ENCODE data around the gene SEZ6L.
A peak's percentile ranks its signal among the peaks of the same experiment; 100 is the strongest.
"Not testable (repeated sequence)": the region's sequence is repeated elsewhere in the genome, so short reads cannot be mapped to it uniquely, and the experiment has no call there.

Gene SEZ6L

DNA sequence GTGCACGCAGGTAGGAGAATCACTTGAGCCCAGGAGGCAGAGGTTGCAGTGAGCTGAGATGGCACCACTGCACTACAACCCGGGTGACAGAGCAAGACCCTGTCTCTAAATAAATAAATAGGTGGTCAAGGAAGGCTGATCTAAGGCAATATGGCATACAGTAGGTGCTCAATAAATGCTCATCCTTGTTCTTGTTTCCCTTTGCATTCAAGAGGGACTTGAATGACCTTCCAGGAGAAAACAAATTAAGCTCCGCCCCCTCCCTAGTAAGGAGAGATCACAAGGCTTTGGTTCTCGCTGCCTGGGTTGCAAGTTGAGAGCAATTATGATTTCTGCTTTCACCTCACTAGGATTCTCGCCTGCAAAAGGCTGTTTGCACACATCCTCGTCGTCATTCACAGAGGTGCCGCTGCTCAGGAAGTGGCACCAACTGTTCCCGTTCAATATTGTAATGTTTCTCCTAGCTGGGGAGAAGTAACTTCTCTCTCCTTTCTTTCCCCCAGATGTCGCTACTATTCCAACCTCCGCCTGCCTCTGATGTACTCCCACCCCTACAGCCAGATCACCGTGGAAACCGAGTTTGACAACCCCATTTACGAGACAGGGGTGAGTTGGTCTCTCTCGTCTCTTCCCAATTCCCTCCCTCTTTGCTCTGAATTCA, 208.0 kb downstream of the SEZ6L start:
- no peak for DNase-seq (ENCODE audit: low read depth in 1 of 2, low spot score in 1 of 2)

DNA sequence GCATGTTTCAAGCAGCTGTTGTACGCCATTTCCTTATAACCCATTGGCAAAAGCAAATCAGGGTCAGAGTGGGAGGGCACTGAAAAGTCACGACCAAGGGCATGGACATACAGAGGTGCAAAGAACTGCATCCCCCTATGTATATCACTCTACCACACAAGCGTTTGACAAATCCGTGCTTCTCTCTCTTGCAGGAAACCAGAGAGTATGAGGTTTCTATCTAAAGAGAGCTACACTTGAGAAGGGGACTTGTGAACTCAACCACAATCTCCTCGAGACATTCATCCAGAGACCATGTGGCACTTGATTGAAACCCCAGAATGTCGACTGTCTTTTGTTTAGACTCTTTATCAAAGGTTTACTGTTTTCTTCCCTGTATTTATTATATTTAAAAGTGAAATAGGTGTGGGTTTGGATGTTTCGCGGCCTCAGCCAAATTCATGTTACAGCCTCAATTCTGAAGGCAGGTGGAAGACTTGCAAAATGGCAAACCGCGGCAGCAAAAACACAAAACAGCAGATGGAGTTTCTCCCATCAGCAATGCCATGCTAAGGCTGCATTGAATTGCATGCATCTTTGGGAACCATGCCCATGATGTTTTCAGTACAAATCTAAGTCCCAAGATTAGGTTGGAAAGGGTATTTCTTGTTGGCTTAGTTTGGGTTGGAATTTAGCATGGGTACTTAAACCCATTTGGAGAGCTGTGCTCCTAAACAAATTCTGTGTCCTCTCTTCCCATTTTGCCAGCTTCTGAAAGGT, 211.0 kb downstream of the SEZ6L start:
- DNase-seq (ENCODE audit: low read depth in 1 of 2, low spot score in 1 of 2) = no peak

DNA sequence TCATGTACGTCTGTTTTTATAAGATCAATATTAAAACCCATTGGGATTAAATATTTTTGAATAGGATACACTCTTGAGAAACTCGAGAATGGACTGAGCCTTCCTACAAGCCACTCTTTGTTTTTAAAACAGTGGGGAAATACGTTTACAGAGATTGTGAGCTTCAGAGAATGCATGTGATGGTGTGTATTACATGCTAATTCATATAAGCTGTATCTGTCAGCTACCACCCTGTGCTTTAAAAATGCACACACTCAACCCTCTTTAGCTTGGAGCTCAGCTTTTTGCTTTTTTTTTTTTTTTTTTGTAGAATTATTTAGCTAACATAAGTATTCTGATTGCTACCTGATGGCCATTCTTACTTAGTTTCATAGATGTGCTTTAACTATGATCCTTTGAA, 213.5 kb downstream of the SEZ6L start:
- no peak for DNase-seq (ENCODE audit: low read depth in 1 of 2, low spot score in 1 of 2)

DNA sequence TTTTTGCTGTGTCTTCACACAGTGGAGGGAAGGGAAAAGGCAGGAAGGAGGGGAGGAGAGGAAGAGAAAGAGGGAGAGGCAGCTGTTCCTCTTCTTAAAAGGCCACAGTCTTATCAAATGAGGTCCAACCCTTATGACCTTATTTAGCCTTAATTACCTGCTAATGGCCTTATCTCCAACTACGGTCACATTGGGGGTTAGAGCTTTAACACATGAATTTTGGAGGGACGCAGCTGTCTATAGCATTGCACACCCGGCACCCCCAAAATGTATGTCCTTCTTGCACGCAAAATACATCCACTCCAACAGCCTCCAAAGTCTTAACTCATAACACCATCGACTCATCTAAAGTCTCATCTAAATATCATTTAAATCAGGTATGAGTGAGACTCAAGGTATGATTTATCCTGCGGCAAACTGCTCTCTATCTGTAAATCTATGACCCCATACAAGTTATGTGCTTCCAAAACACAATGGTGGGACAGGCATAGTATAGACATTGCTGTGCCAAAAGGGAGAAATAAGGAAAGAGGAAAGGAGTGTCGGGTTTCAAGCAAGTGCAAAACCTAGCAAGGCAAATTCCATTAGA, 214.8 kb downstream of the SEZ6L start:
- DNase-seq (ENCODE audit: low read depth in 1 of 2, low spot score in 1 of 2) = no peak

DNA sequence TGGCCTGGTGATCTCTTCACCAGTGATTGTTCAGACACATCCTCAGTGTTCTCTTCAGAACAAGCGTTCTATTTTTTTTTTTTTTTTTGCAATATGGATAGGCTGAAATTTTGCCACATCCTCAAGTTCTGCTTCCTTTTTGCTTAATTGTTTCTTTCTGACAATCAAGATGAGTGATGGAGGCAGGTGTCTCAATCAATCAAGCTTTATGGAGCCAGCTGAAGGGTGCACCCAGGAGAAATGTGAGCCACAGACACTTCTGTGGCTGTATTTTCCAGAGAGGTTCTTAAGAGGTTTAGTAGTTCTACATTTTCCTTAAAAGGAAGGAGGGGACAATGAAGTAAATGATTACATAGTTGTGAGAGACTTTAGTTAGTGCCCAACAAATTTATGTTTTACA, 215.9 kb downstream of the SEZ6L start:
- no peak for DNase-seq (ENCODE audit: low read depth in 1 of 2, low spot score in 1 of 2)

DNA sequence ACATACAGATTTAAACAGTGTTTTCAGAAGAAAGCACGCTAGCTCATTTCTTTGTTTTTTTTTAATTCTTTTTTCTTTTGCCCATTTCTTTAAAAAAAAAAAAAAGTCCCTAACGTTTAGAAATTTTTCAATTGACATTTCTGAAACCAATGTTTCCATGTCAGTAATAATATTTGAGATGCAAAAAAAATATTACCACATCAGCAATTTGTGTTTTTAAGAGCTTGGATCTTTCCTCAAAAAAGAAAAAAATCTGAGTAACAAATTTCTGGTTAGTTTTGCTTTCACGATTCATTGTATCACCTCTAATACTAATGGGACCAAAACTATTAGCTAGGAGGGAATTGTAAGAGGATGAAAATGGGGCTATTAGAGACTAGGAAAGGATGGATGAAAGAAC, 219.9 kb downstream of the SEZ6L start:
- no peak for DNase-seq (ENCODE audit: low read depth in 1 of 2, low spot score in 1 of 2)

DNA sequence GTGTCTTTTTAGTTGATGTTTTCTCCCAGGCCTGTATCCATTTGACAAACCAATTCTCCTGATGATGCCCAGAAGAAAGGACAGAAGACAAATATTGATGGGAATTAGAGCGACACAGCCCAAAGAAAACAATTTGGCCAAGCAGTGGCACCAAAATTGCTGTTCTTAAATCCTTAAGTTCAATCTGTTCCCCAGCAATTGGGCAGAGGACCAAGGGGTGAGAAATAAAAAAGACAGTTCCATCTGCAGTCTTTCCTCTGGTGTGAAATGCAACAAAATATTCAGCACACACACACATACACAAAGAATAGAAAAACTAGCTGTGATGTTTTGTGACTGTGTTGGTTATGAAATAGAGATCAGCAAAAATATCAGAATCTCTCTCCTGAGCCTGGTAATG, 221.8 kb downstream of the SEZ6L start:
- DNase-seq (ENCODE audit: low read depth in 1 of 2, low spot score in 1 of 2) = no peak

DNA sequence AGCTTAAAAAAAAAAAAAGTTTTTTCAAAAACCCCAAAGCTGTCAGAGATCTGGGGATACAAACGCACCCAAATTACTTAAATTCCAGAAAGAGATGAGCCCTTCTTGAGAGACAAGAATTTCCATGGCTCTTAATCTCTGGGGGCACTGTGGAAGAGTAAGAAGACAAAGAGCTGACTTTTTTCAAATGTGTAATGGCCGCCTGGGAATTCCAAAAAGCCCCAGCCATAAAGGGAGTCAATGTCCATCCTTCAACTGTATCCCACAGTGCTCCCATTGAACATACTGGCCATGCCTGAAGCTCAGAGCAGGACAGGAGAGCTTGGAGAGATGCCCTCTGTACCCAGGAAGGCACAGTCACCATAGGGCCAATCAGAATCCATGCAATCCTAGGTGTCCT, 222.4 kb downstream of the SEZ6L start:
- DNase-seq (ENCODE audit: low read depth in 1 of 2, low spot score in 1 of 2) = no peak

DNA sequence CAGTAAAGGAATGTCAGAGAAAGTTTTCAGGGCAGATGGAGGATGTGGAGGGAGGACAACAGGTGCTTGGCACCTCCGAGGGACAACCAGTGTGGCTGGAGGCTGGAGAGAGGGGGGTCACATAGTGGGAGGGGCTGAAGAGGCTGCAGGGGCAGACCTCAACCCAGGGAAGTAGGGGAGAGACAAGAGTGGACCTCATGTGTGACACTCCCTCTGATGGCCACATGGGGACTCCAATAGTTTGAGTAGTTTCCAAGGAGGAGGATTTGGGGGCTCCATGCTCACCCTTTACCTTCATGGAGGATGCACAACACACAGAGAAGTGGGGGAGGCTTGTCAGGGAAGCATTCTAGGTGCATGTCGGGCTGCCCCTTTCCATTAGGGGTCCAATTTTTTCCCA, 224.7 kb downstream of the SEZ6L start:
- DNase-seq (ENCODE audit: low read depth in 1 of 2, low spot score in 1 of 2) = no peak

DNA sequence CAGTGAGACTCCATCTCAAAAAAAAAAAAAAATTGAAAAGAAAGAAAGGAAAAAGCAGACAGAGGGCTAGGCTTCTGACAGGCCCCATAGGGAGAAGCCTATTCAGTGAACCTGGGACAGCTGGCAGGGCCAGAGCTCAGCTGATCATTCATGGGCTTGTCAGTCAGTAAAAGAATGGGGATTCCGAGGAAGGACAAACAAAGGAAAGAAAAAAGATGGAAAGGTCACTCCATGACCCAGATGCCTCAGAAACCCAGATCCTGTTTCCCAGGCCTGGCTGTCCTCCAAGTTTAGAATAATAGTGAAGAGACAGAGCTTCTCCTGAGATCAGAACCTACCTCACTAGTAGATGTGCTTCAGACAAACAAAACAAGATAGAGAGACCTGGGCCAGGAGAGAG, 225.5 kb downstream of the SEZ6L start:
- DNase-seq (ENCODE audit: low read depth in 1 of 2, low spot score in 1 of 2) = no peak

DNA sequence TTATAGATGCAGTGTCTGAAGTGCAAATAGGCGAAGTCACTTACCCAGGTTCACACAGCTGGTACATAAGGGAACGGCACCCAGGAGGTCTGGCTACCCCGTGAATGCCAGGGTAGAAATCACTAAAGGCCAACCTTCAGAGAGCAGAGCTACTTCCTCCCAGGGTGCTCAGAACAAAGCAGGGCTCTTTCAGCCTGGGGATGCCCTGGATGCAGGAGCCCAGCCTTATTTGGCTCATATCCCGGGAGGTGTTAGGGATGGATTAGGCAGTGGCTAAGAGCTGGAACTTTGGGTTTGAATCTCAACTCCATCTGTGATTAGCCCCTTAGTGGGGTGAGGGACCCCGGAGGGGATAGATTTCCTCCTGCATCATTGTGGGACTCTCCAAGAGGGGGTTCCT, 226.7 kb downstream of the SEZ6L start:
- DNase-seq (ENCODE audit: low read depth in 1 of 2, low spot score in 1 of 2) = no peak

DNA sequence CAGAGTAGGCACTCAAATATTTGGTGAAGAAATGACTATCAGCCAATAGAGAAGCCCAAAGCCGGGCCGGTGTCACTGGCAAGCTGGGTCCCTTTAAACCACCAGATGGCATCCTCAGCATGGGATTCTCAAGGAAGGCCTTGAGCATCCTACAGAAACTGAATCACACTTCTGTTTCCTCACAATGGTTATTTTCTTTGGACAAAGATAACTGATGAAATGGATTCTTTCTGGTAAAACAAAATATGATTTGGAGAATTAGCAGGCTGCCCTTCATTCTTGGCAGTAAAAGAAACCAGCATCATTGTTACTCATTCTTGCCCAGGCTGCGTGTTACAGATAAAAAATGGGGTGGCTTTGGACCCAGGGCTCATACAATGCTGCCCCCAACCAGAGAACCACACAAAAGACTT, 229.5 kb downstream of the SEZ6L start:
- DNase-seq (ENCODE audit: low read depth in 1 of 2, low spot score in 1 of 2) = peak; percentile 8 to 17

DNA sequence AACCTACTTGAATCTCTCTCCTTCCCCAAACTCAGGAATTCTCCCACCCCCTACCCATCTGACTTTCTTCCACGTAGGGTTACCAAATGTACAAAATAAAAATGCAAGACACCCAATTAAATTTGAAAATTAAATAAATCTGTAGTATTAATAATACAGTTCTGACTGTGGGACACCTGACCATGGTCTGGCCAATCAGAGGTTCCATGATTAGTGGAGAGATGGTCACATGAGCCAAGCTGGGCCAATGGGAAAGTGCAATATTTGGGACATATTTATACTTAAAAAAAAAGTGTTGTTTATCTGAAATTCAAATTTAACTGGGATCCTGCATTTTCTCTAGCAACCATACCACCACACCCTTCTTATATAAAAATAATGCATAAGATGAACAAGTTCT, 230.0 kb downstream of the SEZ6L start:
- DNase-seq (ENCODE audit: low read depth in 1 of 2, low spot score in 1 of 2) = no peak

DNA sequence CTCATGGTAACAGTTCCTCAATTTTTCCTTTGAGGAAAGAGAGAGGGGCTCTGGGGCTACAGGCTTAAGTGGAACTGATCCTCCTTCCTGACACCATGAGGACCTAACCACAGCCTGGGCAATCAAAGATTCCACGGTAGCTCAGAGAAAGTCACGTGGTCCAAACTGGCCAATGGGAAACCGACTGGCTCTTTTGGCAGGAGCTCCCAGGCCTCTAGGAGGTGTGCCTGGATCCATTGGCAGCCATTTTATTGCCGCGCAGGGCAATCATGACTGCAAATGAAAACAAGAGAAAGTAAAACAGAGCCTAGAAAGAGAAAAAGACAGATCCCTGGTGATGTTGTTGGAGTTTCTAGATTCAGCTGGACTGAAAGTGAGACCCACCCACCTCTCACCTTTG, 232.5 kb downstream of the SEZ6L start:
- DNase-seq (ENCODE audit: low read depth in 1 of 2, low spot score in 1 of 2) = no peak

DNA sequence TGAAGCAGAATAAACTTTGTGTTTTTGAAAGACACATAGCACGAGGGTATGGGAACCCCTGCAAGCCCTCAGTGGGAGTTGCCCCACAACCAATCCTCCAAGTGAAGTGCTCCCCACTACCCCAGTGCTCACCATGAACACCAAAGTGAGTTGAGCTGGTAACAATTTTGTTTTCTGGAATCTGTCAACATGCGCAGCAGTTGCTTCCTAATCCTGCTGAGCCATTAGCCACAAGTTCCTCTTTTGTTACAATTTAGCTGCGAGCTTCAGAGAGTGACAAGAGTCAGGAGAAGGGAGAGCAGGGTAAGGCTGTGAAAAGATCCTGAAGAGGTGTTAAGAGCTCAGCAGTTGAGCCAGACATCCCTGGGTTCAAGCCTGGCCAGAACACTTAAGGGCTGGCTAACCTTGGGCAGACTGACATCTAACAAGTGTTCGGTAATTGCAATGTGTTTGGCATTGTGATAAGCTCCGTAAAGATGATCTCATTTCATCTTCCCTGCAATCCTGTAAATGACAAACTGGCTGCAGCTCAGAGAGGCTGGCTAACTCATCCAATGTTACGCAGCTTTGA, 235.7 kb downstream of the SEZ6L start:
- no peak for DNase-seq (ENCODE audit: low read depth in 1 of 2, low spot score in 1 of 2)

DNA sequence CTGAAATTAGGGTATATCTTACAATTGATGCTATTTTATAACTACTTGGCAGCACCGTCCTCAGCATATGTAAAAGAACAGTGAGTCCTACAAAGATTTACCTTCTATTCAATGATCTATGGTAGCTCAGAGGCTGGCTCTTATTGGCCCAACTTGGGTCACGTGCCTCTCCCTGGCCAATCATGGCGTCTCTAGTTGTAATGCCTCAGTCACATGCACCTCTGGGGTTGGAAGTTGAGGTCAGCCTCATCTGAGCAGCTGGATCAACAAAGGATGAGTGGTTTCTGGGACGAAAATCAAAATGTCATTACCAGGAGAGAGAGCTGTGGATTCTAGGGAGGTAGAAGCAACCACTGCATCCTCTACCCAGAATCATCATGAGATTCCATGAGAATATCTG, 236.9 kb downstream of the SEZ6L start:
- no peak for DNase-seq (ENCODE audit: low read depth in 1 of 2, low spot score in 1 of 2)

DNA sequence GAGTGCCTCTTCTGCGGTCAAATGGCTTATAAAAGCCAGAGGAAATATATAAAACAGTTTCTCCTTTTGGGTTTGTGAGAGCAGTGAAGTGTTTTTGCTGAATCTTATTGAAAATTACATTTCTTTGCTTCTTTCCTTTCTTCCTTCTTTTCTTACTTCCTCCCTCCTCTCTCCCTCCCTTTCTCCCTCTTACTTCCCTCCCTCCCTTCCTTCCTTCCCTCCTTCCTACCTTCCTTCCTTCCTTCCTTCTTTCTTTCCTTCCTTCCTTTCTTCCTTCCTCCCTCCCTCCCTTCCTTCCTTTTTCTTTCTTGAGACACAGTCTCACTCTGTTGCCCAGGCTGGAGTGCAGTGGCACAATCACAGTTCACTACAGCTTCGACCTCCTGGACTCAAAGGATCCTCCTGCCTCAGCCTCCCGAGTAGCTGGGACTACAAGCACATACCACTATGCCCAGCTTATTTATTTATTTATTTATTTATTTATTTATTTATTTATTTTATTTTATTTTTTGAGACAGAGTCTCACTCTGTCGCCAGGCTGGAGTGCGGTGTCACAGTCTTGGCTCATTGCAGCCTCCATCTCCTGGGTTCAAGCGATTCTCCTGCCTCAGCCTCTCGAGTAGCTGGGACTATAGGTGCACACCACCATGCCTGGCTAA, 239.4 kb downstream of the SEZ6L start:
- not testable (repeated sequence) for DNase-seq (ENCODE audit: low read depth in 1 of 2, low spot score in 1 of 2)

DNA sequence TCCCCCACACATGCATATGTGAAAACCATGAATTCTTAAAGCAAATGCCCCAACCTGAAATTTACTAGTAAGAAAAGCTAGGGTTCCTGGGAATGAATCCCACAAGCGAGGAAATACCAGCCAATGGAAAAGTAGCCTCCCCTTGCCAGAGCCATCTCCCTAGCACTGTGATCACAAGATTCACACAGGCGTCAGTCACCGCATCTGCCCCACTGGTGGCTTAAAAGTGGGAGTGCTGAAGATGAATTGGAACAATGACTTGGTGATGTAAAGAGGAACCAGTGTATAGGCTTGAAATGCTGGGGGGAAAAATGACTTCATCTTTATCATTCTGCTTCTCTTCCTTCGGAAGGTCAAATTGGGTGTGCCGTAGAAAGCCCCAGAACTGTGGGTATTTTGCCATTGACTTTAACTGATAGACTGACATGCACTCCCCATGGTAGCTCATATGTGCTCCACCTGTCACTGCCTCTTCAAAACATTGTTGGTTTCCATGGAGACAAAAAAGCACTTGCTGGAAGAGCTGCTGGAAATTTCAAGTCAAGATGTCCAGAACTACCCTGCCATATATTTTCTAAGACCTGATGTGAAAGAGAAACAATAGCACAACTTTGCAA, 240.6 kb downstream of the SEZ6L start:
- no peak for DNase-seq (ENCODE audit: low read depth in 1 of 2, low spot score in 1 of 2)

DNA sequence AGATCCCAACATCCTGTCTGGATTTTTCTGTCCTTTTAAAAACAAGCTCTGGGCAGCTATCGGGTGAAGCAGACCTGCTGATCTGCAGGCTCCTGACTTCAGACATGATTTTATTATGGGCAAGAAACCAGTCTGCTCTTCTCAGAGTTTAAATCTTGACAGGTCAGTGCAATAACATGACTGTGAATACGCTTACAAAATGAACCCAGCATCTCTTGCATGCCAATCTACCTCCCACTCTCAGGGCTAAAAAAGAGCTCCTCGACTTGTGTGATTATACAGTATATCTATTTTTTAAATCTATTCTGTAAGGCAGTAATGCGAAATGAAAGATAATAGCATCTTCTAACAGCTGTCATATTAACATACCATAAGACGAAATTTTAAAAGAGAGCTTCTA, 241.1 kb downstream of the SEZ6L start:
- DNase-seq (ENCODE audit: low read depth in 1 of 2, low spot score in 1 of 2) = no peak

DNA sequence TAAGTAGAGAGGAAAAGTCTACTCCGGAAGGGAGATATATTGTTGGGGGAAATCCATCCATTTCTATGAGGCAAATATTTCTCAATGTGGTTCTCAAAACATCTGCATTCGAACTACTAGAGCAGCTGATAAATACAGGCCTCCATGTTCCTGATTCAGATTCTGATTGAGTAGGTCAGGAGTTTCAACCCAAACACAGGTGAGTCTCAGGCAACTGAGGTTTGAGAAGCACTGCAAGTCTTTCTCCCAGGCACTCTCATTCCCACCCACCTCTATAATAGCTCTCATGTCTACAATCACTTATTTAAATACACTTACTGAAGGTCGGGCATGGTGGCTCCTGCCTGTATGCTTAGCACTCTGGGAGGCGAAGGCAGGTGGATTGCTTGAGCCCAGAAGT, 245.1 kb downstream of the SEZ6L start:
- DNase-seq (ENCODE audit: low read depth in 1 of 2, low spot score in 1 of 2) = no peak

DNA sequence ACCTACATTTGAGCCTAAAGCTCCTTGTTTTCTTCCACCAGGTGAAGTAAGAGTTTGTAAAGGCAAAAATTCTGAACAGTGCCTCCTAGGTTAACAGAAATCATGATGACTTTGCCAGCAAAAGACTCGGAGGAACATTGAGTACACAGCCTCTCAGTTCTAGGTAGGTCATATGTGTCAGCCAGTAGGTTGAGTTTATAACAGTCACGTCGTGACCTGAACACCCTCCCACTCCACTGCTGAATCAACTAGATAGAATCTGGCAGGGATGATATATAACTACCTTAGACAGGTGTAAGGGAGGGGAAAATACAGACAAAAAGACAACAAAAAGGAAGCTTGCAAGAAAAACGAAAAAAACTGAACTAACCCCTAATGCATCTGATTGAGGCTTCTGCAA, 247.0 kb downstream of the SEZ6L start:
- no peak for DNase-seq (ENCODE audit: low read depth in 1 of 2, low spot score in 1 of 2)
